ENCODE data around the gene SNRPB. TPM values are rescaled to one million over a fixed set of nuclear protein-coding genes. Genes with fewer than 3 reads are reported as not detected.

The SNRPB gene
- total and polyA plus RNA-seq, 2 of the 13 experiments (the other 11 are each of a cell fraction or from before 2014, with no cell fraction given) = 473 to 844 TPM

GRCh38 chr20:2502808-2503384, 32.3 kb upstream of the SNRPB start (continued):
- TF ChIP-seq, protein P1, sequence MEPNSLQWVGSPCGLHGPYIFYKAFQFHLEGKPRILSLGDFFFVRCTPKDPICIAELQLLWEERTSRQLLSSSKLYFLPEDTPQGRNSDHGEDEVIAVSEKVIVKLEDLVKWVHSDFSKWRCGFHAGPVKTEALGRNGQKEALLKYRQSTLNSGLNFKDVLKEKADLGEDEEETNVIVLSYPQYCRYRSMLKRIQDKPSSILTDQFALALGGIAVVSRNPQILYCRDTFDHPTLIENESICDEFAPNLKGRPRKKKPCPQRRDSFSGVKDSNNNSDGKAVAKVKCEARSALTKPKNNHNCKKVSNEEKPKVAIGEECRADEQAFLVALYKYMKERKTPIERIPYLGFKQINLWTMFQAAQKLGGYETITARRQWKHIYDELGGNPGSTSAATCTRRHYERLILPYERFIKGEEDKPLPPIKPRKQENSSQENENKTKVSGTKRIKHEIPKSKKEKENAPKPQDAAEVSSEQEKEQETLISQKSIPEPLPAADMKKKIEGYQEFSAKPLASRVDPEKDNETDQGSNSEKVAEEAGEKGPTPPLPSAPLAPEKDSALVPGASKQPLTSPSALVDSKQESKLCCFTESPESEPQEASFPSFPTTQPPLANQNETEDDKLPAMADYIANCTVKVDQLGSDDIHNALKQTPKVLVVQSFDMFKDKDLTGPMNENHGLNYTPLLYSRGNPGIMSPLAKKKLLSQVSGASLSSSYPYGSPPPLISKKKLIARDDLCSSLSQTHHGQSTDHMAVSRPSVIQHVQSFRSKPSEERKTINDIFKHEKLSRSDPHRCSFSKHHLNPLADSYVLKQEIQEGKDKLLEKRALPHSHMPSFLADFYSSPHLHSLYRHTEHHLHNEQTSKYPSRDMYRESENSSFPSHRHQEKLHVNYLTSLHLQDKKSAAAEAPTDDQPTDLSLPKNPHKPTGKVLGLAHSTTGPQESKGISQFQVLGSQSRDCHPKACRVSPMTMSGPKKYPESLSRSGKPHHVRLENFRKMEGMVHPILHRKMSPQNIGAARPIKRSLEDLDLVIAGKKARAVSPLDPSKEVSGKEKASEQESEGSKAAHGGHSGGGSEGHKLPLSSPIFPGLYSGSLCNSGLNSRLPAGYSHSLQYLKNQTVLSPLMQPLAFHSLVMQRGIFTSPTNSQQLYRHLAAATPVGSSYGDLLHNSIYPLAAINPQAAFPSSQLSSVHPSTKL (CRISPR knock-in tag; IDR thresholded peaks at IDR 0.05) = peak; percentile 71
- peak; percentile 41; the same call in 1 of the 2 replicates for TF ChIP-seq PAXIP1 (CRISPR knock-in tag; conservative IDR thresholded peaks at IDR 0.05)

- Histone ChIP-seq H3K4me2 (ENCODE audit: low read depth, low read length) (no peak overlapping the region), H3K9ac (ENCODE audit: insufficient read depth, low read depth, low read length) (no peak overlapping the region), H3K36me3 (replicated peaks in 1 of 2; ENCODE audit: control insufficient read depth in 1 of 2, insufficient read depth in 2 of 2, low read length in 2 of 2) (peaks cover 42 to 91% of the 10 kb centered on the region in 2 experiments), H3K79me2 (ENCODE audit: insufficient read depth, low read length) (no peaks in the 10 kb centered on the region), H3K9me3 (ENCODE audit: low read length) (no peaks in the 10 kb centered on the region; the same call in 1 of the 2 replicates), H4K20me1 (ENCODE audit: insufficient read depth, low read length) (no peaks in the 10 kb centered on the region), H2AFZ (ENCODE audit: low read length) (no peak overlapping the region), H3K4me3 (replicated peaks in 1 of 3; ENCODE audit: insufficient read depth in 1 of 3, low read depth in 2 of 3, low read length in 3 of 3) (no peak overlapping the region), H3K27me3 (ENCODE audit: control insufficient read depth in 1 of 2, insufficient read depth in 2 of 2, low read length in 2 of 2) (no peaks in the 10 kb centered on the region), H3K4me1 (ENCODE audit: insufficient read depth, low read length) (no peaks in the 10 kb centered on the region), H3K27ac (ENCODE audit: extremely low read length, insufficient read depth, low read length) (no peak overlapping the region)
- ATAC-seq = no peak
- FAIRE-seq = no peak
- in situ Hi-C loops (cut with HindIII; ENCODE audit: extremely low pct_ligation_motif_present, low pct_unique_long_range_greater_than_20kb) (no loop called here), intact Hi-C loops (cut with micrococcal nuclease; ENCODE audit: unreplicated experiment) (no loop called here)
- 80% methylated on average over 4 of the region's 4 CpGs for WGBS (ENCODE audit: low lambda C conversion rate)
- ChIA-PET POLR2A (no interaction called here), CTCF (ENCODE audit: low intra/inter-chr PET ratio, low total read pairs) (no interaction called here)
- BruUV-seq (replicated peaks) = no TSS peak
- no peak for DNase-seq (ENCODE audit: low spot score)
- TF ChIP-seq ZFAT (CRISPR knock-in tag; conservative IDR thresholded peaks at IDR 0.05) (no peak), ATF4 (CRISPR knock-in tag; IDR thresholded peaks at IDR 0.05) (no peak), ZFP37 (CRISPR knock-in tag; IDR thresholded peaks at IDR 0.05; ENCODE audit: borderline replicate concordance) (no peak), ZNF614 (CRISPR knock-in tag; IDR thresholded peaks at IDR 0.05; ENCODE audit: borderline replicate concordance) (no peak)
- TF ChIP-seq, protein P2, sequence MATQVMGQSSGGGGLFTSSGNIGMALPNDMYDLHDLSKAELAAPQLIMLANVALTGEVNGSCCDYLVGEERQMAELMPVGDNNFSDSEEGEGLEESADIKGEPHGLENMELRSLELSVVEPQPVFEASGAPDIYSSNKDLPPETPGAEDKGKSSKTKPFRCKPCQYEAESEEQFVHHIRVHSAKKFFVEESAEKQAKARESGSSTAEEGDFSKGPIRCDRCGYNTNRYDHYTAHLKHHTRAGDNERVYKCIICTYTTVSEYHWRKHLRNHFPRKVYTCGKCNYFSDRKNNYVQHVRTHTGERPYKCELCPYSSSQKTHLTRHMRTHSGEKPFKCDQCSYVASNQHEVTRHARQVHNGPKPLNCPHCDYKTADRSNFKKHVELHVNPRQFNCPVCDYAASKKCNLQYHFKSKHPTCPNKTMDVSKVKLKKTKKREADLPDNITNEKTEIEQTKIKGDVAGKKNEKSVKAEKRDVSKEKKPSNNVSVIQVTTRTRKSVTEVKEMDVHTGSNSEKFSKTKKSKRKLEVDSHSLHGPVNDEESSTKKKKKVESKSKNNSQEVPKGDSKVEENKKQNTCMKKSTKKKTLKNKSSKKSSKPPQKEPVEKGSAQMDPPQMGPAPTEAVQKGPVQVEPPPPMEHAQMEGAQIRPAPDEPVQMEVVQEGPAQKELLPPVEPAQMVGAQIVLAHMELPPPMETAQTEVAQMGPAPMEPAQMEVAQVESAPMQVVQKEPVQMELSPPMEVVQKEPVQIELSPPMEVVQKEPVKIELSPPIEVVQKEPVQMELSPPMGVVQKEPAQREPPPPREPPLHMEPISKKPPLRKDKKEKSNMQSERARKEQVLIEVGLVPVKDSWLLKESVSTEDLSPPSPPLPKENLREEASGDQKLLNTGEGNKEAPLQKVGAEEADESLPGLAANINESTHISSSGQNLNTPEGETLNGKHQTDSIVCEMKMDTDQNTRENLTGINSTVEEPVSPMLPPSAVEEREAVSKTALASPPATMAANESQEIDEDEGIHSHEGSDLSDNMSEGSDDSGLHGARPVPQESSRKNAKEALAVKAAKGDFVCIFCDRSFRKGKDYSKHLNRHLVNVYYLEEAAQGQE (IDR thresholded peaks at IDR 0.05; ENCODE audit: borderline replicate concordance in 1 of 2, low read depth in 1 of 2, low read length in 2 of 2) = no peak
Measured at GRCh38 chr20:2485661-2486060, 15.1 kb upstream of the SNRPB start.
